GM19043 (cell line): ENCODE data around the gene VAMP8.
"Not testable (repeated sequence)": the region's sequence is repeated elsewhere in the genome, so short reads cannot be mapped to it uniquely, and the experiment has no call there.

Source experiments
- ATAC-seq: cut with Tn5 transposase; IDR thresholded peaks from one replicate; pipeline ENCODE4 v1.9.1; 2021; ENCODE audit warnings: low read depth; ENCODE audit not compliant: unreplicated experiment

Gene VAMP8

DNA sequence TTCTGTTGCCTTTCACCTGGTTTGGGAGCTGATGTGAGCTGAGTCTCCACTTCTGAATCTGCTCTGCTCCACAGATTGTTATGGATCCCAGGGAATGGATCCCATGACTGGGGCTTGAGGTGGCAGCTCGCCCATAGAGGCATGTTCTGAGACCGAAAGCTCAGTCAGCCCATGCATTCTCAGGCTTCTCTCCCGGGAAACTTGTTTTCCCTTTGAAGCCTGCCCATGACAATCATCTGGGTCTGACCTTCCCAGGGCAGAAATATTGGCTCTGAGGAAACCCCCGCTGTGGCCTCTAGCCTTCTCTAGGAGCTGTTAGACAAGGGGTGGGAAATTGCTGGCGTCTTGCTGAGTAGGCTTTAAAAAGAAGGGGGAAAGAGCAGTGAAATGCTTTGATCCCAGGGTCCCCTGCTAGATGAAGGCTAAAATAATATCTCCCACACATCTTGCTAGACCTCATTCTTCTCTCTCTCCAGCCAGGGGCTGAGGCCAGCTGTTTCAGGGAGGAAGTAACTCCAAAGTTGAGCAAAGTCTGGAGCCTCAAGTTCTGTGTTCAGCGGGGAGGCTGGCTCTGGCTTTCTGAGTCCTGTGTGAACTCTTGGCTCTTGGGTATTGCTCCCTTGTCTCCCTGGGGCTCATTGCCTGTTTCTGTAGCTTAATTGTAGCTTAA is 2.0 kb downstream of the VAMP8 start:
- ATAC-seq = no peak

DNA sequence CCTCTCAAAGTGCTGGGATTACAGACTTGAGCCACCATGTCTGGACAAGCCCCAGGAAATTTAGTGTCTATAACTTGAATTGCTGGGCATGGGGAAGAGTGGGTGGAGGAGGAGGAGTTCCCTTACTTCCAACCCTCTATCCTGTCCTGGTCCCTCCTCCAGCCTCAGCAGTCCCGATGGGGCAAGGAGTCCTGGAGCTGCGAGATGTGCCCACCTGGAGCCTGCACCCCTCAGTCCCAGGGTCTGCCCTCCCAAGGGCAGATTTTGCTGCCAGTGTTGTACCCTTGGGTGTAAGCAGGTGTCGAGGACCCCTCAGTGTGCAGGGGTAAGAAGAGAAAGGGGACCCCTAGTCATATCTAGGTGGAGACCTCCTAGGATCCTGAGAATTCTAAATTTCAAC is 2.8 kb downstream of the VAMP8 start:
- no peak for ATAC-seq

DNA sequence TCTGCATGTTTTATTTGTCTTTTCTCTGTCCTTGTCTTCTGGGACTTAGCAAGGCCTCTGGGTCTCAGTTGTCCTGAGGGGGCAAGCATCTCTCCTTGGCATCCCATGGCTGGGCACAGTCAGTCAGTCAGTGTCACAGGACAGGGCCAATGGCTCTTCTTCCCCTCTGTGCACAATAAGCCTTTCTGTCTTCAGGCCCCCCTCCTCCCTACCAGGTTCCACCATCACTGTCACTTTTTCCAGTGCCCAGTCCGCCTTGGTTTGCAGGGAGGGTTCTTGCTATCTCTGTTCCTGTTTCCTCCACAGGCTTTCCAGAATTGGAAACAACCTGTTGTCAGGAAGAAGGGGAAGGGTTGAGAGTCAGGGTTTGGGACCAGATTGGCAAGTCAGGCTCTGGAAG is 5.1 kb downstream of the VAMP8 start:
- no peak for ATAC-seq

DNA sequence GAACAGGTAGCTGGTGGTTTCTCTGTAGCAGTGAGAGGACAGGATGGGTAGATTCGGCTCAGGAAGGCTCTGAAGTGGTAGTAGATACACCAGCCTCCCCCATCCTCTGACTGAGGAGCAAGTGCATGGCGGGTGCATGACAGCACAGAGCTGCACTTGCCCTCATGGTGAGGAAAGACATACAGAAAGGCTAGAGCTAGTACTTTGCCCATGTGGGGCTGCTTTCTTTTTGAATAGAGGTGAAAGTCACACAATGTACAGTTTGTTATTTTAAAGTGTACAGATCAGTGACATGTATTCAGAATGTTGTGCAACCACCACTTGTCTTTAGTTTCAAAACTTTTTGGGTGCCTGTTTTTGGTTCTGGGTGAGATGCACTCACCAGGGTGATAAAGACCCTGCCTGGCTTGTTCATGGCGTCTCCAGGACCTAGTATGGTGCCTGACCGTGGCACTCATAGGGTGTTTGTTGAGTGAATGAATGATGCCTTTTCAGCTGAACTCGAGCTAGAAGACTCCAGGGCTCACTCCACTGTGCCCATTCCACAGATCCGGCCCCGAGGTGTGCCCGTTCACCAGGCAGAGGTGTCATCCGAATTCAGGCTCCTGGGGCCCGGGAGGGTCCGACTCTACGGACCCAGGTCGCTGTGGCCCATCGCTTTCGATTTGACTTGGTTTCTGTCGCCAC is 6.4 kb downstream of the VAMP8 start:
- no peak for ATAC-seq

DNA sequence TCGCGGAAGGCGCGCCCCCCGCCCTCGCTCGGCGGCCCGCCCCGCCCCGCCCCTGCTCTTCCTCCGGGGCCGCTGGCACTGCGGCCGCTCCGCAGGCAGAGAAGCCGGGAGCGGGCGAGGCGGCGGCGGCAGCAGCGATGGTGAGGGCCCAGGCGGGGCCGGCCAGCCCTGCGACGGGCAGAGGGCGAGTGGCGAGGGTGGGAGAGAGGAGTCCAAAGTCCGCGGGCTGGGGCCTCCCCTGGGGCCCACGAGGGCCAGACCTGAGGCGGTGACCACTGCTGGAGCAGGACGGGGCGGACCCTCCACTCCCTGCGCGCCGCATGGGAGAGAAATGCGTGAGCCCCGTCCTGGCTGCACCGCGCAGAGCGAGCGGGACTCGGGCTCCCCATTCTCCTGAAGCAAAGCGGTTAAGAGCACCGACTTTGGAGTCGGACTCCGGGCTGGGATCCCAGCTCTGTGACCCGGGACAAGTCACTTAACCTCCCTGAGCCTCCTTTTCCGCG is 7.0 kb downstream of the VAMP8 start, which contains the start of gene VAMP5:
VAMP5 (plus strand) TSS at position 78 of the 503 bp plus-strand sequence; CDS start at position 138, 60 bp downstream.
- ATAC-seq = peak; percentile 58

DNA sequence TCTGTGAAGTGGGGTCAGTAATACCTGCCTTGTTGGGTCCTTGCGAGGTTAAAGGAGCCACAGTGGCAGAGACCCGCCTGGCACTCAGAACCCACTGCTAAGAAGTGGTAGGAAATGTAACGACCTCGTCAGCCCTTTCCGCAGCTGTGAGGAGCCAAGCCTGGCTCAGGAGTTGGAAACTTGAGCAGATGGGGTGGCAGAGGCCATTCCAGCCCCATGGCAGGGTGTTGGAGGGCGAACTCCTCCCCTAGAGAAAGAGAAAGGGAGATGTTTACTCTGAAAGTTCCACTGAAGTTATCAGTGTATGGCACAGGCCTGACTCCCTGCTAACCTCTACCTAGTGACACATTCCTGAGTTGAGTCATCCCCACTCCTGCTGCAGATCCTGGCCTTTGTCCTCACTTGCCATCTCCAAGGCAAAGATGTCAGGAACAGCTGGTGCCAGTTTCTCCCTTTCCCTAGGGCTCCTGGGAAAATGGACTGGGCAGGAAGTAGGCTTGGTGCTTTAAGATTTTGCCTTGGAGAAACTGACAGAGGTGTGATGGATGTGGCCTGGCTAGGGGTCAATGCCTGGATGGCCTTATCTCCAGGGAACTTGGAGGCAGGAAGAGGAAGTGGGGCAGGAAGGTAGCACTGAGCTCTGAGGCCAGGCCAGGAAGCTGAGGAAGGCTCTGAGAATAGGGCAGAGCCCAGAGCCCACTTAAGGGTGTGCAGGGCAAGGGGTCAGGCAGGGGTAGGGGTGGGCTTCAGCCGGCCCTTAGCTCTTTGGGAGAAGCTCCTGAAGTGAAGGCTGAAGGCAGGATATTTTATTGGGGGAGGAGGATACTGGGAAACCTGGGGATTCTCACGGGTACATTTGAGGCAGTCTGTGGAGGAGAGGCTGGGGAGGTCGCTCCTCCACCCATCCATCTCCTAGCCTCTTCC is 7.7 kb downstream of the VAMP8 start:
- ATAC-seq = peak; percentile 40

DNA sequence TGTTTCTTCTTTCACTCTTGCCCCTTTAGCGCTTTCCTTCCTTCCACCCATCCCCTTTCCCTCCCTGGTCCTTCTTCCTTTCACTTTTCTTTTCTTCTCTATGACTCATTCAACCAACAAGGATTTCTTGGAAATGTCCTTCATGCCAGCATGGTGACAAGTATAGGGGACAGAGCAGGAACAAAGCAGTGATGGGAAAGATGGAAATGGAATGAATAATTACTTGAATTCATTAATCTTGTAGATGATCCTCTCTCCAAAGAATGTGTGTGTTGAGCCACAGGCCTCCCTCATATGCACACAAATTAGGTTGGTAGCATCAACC is 8.4 kb downstream of the VAMP8 start:
- no peak for ATAC-seq

DNA sequence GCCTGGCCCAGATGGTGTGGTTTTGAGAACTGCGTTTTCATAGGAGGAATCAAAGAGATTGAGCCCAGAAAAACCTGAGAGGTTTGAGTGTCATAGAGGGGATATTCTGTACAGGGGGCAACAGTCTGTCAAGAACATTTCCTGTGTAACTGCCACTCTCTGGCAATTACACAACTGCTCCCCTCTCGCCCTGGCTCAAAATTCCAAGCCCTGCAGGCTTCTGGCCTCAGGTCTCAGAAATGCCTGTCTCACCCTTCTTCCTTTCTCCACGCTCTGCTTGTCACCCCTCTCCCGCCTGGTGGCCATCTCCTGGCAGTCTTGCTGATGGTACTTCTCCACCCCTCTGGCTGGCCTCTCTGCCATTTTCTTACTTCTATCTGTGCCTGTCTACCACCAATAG is 10.8 kb downstream of the VAMP8 start:
- ATAC-seq = no peak

DNA sequence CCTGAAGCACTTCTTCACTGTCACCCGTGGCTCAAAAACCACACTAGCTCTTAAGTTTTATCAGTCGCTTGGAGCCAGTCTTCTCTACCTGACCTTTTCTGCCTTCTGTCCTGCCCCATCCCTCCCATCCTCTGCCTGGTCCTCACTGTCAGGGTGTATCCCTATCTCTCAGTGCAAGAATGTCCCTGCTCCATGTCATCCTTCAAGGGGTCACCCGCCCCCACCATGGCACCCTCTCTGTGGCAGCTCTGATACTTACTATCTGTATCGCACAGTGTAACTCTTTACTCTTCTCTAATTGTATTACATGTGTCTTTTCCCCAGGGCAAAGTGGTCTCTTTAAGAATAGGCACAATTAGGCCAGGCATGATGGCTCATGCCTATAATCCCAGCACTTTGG is 11.3 kb downstream of the VAMP8 start:
- ATAC-seq = no peak

DNA sequence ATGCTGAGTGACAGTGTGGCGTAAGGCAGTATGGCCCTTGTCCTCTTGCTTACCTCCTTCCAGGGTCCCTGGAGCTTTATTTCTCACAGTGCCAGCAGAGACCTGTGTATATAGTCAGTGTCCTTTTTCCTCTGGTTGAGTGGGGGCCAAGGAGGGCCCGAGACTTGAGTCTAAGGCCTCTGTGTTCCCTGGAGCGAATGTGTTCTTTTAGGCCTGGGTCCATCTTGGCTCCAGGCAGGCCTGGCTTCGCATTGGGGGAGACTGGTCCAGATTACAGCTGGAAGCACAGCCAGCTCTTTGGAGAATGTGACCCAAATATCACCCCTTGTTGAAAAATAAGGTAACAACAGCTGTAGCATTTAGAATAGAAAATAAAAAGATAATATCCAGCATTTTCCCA is 11.8 kb downstream of the VAMP8 start:
- no peak for ATAC-seq

DNA sequence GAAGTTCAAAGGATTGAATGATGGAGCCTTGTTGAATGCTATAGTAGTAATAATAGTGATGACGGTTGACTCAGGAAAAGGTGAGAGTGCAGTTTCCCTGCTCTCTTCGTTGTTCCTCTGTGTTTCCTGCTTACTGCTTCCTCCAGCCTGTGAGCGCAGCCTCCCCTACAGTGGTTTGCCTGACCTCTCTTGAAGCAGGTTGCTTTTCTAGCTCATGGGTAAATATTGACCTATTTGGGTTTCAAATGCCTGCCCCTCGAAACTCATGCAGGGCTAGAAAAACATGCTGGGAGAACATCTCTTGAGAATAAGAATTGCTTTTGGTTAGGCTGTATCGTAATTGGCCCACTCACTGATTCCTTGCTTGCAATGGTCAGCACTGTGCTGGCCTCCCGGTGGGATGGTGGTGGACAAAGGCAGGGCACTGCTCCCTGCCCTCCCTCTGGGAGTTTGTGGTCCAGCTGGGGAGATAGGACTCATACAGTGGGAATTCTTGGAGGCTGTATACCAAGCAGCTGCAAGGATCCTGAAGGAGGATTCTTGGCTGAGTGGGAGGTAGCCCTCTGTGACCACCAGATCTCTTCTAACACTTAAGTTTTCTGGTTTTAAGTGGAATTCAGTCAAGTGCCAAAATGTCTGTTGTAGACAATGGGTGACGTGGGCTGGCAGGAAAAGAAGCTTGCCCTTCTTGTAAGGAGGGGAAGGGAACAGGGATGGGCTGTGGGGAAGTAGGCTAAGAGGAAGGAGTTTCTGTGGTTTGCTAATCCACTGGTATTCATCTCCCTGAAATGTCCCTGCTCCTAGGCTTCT is 12.8 kb downstream of the VAMP8 start:
- ATAC-seq = no peak

DNA sequence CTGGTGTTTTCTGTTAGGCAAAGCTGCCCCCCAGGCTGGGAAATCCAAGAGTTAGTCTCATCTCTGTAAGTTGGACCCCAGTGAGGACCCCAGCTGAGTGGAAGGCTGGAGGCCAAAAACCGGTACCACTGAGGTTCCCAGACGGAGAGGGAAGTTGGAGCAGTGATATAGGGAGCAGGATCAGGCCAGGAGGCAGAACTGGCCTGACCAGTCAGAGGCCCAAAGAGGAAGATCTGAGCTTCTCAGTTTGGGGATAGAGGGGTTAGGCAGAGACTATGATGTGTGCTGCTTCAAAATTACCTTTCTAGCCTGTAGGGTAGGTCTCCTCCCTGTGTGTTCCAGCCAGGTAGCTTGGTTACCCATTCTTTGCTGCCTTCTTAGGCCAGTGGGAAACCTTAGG is 13.6 kb downstream of the VAMP8 start:
- ATAC-seq = no peak

DNA sequence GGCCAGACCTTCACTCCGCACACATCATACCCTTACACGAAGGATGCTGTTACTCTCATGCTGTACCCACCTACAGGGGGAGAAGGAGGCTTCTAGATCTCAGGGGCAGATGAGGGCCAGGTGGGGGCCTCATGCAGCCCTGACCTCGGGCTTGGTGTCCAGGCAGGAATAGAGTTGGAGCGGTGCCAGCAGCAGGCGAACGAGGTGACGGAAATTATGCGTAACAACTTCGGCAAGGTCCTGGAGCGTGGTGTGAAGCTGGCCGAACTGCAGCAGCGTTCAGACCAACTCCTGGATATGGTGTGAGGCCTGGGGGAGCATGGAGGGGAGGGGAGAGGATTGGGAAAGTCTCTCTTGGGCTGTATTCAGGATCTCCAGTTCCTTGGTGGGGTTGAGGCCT is 14.2 kb downstream of the VAMP8 start:
- ATAC-seq = no peak

DNA sequence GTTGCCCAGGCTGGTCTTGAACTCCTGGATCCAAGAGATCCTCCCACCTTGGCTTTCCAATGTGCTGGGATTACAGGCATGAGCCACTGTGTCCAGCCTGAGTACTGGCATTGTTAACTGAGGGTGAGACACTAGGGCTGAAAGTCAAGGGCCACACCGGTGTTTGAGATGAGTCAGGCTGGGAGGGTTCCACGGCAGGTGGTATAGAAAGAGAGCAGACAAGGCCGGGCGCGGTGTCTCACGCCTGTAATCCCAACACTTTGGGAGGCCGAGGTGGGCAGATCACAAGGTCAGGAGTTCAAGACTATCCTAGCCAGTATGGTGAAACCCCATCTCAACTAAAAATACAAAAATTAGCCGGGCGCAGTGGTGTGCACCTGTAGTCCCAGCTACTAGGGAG is 14.9 kb downstream of the VAMP8 start:
- ATAC-seq = not testable (repeated sequence)

DNA sequence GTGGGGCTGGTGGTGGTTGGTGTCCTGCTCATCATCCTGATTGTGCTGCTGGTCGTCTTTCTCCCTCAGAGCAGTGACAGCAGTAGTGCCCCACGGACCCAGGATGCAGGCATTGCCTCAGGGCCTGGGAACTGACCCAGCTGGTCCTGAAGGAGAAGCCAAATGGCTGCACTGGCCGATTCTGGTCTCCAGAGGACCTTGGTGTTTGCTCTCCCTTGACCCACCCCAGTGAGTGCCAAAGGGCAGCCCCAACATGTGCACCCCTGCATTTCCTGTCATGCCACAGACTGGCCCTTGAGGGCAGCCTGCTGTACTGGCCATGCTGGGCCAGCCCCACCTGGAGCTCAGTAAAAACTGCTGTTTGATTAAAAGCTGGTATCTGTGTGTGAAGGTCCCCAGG is 15.6 kb downstream of the VAMP8 start:
- no peak for ATAC-seq

DNA sequence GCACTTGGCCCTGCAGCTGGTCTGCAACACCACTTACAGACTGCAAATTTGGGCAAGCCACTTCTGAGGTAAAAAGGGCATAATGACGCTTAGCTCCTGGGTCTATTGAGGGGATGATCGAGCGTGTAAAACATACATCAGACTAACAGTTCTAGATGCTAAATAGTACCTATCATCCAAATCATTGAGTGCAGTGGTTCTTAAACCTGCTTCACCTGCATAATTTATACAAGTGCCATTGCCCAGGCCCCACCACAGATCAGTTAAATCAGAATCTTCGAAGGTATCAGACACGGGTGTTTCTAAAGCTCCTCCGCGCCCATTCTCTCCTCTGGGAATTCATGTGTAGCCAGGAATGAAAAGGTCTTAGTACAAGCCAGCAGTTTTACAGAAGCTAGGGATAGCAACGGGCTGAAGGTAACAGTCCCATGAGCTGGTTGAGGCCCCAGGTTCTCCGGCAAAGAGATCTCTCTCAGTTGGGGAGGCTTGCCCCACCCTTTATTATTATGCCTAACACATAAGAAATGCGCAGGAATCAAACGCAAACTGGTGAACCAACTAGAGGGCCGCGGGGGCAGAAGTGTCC is 17.4 kb downstream of the VAMP8 start:
- ATAC-seq = no peak

DNA sequence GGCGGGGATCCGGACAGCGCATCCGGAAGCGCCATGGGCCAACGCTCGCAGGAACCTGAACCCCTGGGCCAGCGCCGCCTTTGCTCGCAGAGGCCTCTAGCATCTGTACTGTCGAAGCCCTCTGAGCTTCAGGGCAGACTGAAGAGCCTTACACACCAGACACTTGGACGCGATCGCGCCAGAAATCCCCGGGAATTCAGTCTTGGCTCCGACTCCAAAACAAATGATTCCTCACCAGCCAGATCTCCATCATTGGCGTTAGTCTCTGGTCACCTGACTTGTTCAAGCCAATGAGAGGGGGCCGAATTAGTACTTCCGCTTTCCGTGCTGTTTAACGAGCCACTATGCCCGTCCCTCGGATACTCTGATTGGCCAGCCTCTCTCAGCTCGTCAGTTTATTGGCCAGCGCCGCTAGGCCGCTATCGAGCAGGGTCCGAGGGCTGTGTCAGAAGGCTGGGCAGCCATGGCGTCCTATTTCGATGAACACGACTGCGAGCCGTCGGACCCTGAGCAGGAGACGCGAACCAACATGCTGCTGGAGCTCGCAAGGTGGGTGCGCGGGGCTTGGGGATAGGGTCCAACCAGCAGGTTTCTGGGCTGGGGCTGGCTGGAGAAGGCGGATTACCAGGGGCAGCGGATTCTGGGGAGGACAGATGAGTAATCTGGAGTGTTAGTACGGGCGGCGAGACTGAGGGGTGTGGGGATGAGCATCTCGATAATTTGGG is 18.1 kb downstream of the VAMP8 start, which contains the start of gene RNF181:
RNF181 (plus strand) TSS at position 445 of the 725 bp plus-strand sequence; CDS start at position 464, 19 bp downstream.
- ATAC-seq = peak; percentile 100

DNA sequence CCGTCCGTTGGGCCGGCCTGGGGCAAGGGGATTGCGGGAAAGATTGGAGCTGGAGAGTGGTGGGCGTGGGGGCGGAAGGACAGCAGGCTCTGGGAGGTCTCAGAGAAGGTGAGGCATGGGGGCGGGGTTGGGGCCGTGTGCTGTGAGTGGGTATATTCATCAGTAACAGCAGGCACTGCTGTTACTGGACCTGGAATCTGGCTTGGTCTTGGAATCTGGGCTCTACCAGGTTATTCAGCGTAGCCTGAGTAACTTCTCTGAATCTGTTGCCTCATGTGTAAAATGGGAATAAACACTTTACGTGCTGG is 18.6 kb downstream of the VAMP8 start:
- ATAC-seq = no peak

DNA sequence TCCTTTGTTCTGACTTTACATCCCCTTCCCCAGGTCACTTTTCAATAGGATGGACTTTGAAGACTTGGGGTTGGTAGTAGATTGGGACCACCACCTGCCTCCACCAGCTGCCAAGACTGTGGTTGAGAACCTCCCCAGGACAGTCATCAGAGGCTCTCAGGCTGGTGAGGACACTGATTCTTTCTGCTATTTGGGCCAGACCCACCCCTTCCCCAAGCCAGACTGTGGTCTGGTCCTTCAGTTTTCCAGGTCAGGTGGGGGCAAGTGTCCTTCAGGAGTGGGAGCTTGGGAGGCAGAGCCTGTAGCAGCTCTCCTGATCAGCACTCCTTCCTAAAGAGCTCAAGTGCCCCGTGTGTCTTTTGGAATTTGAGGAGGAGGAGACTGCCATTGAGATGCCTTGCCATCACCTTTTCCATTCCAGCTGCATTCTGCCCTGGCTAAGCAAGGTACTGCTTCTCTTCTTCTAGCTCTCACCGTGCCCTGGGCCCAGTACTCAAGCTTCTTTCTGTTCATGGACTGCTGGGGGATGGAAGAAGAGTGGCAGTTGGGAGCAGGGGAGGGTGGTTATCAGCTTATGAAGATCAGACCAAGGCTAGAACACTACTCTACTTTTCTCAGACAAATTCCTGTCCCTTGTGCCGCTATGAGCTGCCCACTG is 19.2 kb downstream of the VAMP8 start:
- no peak for ATAC-seq
